GF-D8 (cell line): ENCODE results near the gene RFNG.
"Not testable (repeated sequence)": the region's sequence is repeated elsewhere in the genome, so short reads cannot be mapped to it uniquely, and the experiment has no call there.

Source experiments
- DNase-seq: peaks from one replicate; lab custom pipeline; 2025; lab: John Stamatoyannopoulos, UW

The RFNG gene

DNA sequence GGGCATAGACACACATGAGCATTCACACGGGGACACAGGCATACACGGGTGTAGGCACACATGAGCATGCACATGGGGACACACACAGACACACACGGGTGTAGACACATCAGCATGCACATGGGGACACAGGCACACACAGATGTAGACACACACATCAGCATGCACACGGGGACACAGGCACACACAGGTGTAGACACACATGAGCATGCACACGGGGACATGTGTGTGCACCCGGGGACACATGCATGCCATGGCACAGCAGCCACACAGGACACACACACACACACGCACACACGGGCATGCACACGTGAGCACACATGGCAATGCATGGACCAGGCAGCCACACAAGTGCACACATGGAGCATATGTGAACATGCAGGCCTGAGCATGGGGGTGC lies 9.0 kb downstream of the RFNG start:
- no peak for DNase-seq

DNA sequence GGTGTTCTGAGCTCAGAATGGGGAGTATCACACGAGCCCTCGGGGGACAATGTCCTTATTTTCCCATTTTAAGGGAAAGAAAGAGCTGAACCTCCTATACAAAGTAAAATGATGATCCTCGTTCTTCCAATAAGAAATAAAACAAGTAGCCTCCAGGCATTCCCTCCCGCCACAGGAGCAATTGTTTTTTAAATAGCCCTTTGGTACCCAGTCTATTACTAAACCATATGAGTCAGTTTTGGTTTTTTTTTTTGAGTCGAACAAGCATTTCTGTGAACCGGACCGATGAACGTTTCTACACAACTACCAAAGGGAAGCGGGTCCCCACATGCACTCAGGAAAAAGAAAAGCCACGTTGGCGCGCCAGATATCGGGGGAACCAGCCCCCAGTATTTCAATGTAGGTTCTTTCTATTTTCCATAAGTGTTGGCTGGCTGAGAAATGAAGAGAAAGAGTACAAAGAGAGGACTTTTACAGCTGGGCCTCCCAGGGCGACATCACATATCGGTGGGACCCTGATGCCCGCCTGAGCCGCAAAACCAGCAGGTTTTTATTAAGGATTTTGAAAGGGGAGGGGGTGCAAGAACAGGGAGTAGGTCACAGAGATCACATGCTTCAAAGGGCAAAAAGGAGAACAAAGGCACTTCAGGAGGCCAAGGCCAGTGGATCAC lies 10.3 kb downstream of the RFNG start:
- no peak for DNase-seq

DNA sequence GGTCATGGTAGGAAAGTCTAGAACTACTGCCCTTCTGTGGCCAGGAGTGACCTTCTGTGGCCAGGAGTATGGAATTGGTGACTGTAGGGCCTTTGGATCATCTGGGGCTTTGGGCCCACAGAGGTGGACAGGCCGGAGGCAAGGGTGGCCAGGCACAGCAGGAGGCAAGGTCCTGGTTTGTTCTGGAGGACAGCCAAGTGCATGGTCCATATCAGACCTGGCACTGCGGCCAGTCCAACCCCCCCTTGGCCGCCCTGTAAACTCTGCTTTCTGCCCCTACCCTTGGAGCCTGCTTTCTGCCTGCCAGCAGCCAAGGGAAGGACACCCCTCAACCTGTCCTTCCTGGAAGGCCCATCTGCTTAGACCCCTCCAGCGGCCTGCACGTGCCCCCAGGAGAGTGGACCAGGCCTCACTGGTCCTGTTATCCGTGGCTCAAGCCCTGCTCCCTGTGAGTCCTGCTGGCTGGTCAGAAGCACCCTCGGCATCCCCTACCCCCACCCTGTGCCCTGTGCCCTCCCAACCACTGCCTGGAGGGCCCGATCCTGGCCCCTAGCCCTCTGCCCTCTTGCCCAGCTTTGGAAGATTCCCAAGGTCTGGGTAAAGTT lies 11.8 kb downstream of the RFNG start:
- DNase-seq: no peak

DNA sequence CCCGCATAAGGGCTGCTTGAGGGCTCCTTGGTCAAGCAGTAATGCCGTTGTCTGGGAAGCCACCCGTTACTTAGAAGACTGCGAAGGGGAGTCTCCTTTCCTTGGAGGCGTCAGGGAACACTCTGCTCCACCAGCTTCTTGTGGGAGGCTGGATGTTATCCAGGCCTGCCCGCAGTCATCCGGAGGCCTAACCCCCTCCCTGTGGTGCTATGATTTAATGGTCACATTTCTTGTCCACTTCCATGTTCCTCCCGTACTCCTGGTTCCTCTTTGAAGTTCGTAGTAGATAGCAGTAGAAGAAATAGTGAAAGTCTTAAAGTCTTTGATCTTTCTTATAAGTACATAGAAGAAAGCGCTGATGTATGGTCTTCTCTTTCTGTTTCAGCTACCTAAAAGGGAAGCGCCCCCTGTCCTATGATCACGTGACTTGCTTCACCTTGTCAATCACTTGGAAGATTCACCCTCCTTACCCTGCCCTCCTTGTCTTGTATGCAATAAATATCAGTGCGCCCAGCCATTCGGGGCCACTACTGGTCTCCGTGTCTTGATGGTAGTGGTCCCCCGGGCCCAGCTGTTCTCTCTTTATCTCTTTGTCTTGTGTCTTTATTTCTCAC lies 12.7 kb downstream of the RFNG start:
- DNase-seq: not testable (repeated sequence)

DNA sequence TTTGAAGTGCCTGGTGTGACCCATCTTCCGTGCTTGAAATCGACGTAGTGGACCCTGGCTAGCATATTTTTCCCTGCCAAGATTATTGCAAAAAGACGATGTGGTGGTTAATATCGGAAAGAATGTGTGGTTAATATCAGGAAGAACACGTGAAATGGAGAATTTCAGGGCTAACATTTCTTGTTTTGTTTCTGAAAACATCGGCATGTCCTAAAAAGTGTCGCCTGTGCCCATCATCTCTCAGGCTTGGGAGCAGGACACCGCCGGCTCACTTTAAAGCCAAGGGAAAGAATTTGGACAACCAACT lies 13.8 kb downstream of the RFNG start:
- no peak for DNase-seq

DNA sequence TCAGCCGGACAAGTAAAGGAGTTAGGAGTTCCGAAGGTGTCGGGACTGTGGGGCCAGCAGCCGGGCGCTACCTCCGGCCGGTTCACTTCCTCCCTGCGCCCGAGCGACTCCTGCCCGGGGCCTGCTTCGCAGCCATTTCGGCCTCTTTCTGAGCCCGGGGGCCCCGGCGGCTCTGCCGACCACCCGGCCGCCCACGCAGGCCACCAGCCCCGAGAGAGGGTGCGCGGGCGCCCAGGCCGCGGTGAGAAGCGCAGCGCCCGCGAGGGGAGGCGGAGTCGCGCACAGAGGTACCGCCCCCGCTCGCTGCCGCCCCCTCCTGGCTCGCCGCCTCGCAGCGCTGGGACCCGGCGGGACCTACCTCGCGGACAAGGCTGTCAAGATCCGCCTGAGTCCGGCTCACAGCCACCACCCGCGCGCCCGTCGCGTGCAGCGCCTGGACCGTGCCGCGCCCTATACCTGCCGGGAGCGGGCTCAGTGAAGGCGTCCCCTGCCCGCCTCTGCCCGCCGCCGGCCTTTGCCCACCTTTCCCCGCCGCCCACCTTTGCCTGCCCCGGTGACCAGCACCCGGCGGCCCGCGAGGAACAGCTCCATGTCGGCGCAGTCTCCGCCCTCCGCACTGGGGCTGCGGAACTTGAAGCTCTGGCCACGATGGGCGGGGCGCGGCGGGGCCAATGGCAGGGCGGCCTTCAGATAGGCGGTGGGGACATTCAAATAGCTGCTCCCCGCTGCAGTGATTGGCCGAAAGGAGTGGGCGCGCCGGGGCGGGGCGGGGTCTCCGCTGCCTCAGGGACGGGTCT lies 14.3 kb downstream of the RFNG start, which contains the start of gene DCXR:
Gene DCXR, minus strand, starts transcription at position 606 of the 797 bp plus-strand sequence. Its CDS starts 15 bp downstream, at position 591.
- peak; percentile 85 for DNase-seq

DNA sequence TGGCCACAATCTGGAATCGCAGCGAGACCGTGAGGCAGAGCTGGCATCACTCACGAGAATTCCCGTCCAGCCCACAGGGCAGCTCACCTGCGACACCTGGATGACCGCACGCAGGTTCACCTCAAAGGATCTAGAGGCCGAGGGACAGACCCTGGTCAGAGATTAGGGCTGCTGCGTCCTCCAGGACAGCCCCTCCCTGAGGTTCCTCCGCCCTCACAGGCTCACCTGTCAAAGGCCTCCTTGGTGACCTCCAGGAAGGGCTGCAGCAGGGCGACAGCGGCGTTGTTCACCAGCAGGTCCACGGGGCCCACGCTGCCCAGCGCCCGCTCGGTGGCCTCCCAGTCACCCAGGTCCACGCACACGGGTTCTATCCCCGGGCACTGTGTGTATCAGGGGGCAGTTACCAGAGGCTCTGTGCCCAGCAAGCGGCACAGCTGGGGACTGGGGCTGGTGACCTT lies 14.9 kb downstream of the RFNG start:
- no peak for DNase-seq

DNA sequence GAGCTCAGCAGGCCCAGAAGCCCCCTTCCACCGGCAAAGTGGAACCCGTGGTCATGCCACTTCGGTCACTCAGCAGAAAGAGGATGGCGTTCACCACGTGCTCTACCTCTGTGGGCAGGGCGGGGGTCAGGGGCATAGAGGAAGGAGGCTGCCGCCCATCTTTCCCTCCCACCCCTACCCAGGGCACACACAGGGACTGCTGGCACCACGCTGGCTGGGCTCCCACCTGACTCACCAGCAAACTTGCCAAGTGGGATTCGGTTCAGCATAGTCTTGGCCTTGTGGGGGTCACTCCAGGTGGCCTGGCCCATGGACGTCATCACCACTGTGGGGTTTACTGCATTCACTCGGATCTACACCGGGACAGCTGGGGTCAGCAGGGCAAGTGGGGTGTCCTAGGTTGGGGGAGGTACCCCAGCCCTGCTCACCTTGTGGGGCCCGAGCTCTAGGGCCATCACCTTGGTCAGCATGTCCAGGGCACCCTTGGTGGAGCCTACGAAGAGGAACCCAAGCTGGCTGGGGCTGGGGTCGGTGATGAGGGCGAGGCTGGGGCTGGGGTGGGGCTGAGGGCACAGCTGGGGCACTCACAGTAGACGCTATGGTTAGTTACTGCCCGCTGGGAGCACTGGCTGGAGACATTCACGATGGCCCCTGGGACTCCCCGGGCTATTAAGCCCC lies 15.5 kb downstream of the RFNG start:
- no peak for DNase-seq

DNA sequence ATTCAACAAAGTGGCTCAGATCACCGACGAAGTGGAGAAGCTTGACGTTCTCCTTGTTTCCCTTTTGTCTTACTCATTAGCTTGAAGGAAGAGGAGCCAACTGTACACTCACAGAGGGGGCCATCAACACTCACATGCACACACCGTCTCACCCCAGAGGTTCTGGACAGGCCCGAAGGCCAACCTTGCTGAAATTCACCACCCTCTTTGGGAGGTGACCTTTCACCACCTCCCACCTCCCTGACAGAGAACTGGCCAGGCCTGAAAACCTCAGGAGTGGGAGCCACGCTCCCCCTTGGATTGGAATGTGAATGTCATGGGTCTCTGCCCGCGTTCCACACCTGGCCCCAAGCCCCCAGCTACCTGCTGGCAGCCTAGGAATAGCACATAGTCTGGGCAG lies 16.1 kb downstream of the RFNG start:
- no peak for DNase-seq

DNA sequence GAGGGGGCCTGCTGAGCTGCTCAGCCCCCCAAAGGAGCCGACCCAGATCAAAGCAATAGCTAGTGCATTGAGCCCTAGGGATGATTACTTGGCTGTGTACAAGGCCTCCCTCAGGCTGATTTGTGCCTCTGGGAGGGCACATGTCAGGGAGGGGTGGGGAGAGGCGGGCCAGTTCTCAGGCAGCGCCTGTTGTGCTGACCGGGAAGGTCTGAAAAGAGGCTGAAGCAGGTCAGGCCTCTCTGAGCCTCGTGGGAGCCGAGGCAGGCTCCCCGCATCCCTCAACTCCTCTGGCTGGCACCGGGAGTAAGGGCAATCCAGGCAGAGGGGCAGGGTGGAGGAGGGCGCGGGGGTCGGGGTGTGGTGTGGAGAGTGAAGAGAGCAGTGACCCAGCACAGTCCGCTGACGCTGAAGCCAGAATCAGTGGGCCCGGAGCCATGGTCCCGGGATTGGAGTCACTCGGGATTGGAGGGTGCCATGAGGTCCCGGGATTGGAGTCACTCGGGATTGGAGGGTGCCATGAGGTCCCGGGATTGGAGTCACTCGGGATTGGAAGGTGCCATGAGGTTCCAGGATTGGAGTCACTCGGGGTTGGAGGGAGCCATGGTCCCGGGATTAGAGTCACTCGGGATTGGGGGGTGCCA lies 17.1 kb downstream of the RFNG start:
- no peak for DNase-seq

DNA sequence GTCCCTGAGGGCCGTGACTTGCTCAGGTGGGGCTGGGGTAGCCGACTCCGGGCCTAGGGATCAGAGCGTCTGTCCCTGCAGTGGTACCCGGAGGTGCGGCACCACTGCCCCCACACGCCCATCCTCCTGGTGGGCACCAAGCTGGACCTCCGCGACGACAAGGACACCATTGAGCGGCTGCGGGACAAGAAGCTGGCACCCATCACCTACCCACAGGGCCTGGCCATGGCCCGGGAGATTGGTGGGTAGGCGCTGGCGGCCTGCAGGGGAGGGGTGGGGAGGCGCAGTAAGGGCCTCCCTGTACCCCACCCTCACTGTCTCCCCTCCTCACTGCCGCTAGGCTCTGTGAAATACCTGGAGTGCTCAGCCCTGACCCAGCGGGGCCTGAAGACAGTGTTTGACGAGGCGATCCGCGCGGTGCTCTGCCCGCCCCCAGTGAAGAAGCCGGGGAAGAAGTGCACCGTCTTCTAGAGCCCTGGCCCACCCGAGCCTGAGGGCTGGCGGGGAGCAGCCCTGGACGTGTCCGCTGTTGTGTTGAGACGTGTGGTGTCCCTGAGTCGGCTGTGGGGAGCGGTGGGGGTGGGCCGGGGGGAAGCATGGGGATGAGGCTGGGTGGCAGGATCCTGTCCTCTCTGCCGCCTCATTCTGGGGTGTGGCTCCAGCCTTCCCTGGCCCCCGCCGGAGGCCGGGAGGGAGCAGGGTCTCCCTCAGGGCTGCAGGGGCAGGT lies 18.1 kb downstream of the RFNG start:
- no peak for DNase-seq

DNA sequence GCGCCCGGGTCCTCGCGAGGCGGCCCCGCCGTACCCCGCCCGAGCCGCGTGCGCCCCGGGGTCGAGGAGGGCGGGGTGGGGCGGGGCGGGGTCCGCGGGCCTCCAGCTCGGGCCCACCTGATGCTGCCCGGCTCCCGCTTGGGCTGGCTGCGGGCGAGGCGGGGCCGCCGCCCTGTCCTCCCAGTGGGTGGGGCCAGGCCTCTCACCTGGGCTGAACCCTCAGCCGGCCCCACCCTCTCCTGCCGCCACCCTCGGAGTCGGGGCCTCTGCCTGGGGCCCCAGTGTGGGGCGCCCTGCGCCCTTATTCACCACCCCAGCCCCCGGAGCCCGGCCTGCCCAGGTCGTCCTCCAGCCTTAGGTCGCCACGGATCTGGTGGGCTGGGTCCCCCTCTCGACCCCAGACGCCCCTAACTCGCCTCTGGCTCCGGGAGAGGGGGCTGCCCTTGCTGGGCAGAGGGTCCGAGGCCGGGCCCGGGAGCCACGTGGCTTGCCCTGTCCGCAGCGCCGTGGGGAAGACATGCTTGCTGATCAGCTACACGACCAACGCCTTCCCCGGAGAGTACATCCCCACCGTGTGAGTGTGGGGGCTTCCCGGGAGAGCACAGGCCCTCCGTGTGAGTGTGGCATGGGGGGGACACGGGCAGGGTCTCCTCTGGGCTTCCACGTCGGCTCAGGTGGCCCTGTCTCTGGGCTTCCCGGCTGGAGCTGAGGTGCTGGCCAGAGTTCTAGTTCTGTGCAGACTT lies 19.6 kb downstream of the RFNG start:
- DNase-seq: no peak

DNA sequence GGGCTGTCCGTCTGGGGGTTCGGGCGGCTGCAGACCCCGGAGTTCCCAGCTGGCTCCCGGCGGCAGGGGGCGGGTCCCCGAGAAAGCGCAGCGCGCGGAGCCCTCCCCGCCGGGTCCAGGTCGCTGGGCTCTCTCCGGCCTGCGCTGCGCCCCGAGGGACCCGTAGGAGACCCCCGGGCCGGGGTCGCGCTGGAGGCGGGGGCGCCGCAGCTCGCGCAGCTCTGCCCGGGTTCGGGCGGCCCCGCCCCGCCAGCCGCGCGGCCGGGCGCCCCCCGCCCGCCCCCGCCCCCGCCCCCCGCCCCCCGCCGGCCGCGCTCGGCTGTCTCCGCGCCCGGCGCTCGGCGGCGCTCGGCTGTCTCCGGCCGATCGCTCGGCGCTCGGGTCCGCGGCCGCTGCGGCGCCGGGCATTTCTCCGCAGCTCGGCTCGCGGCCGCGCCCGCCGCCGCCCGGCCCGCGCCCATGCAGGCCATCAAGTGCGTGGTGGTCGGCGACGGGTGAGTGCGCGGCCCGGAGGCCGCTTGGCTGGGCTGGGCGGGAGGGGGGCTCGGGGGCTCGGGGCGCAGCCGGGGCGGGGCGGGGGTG lies 20.2 kb downstream of the RFNG start, which contains the start of gene RAC3:
Gene RAC3, plus strand, starts transcription at position 376 of the 582 bp plus-strand sequence. Its CDS starts 84 bp downstream, at position 460.
- no peak for DNase-seq

DNA sequence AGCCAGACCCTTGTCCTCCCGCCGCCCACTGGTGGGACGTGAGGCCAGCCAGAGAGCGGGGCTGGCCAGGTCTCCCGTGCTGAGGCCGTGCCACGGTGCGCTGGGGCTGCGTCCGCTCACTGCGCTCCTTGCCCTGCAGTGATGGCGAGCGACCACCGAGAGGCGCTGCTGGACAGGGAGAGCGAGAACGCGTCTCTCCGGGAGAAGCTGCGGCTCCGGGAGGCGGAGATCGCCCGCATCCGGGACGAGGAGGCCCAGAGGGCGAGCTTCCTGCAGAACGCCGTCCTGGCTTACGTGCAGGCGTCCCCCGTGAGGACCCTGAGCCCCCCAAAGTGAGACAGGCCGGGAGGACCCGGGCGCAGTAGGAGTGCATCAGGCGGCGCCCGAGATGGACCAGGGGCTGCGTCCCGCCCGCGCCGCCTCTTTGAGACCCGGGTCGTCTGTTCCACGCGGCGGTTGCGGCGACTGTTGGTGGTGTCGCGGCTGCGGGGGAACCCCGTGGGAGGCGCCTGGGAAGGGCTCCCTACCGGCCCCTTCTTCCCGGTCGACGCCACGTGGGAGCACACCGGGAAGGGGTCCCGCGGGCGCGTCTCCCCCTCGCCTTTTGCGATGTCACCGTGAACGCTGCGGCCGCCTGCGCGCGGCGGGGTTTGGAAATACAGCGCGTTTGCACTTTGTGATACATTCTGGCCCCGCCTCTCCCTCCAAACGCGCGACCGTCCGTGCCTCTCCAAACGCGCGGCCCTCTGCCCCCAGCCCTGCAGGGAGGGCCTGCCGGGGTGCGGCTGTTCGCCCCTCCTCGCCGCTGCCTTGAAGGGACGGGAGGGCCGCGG lies 20.9 kb downstream of the RFNG start:
- peak; percentile 59 for DNase-seq

DNA sequence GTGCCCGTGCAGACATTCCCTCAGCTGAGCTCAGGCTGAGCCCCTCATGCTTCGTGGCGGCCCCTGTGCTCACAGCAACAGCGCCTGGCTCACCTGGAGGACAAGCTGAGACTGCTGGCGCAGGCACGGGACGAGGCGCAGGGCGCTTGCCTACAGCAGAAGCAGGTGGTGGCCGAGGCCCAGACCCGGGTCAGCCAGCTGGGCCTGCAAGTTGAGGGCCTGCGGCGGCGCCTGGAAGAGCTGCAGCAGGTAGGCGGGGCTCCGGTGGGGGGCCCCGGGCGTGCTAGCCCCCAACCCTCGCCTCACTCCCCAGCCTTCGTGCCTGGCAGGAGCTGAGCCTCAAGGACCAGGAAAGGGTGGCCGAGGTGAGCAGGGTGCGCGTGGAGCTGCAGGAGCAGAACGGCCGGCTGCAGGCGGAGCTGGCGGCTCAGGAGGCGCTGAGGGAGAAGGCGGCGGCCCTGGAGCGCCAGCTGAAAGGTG lies 21.6 kb downstream of the RFNG start:
- DNase-seq: no peak

DNA sequence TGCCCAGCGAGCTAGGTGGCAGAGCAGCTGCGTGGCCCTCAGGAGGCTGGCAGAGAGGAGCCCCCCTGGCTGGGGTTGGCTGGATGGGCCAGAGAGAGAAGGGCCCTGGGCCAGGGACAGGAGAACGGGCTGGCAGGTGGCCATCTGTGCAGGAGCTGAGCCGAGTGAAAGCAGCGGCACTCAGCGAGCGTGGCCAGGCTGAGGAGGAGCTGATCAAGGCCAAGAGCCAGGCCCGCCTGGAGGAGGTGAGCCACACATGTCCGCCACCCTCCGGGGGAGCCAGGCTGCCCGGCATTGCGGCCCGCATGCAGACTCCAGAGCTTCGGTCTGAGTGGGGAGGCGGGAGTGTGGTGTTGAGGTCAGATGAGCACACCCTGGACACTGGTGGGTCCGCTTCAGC lies 22.2 kb downstream of the RFNG start:
- no peak for DNase-seq

DNA sequence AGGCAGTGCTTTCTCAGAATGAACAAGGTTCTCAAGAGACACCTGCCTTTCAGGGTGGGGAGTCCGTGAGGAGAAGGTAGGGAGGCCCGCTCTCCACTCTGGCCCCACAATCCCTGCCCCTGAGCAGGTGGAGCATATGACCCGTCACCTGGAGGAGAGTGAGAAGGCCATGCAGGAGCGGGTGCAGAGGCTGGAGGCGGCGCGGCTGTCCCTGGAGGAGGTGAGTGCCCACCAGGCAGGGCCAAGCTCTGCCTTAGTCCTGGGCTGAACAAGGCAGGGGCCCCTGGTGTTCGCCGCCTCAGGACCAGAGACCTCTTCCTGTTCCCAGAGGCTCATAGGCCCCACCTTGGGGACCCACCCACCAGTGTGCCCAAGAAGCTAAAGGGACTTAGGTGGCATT lies 22.6 kb downstream of the RFNG start:
- DNase-seq: no peak

DNA sequence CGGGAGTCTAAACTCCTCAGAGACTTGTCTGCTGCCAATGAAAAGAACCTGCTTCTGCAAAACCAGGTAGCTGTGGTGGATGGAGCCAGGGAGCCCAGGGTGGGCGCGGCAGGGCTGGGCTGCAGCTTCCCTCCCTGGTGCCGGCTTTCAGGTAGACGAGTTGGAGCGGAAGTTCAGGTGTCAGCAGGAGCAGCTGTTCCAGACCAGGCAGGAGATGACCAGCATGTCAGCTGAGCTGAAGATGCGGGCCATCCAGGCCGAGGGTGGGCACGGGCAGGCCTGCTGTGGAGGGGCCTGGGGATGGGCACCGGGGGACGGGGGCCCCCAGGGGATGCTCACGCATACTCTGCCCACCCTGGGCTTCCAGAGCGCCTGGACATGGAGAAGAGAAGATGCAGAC lies 23.4 kb downstream of the RFNG start:
- no peak for DNase-seq
